ENCODE measurements around the gene SV2B.

GRCh38 chr15:91129436-91129835, 29.4 kb downstream of the SV2B start:
- TF ChIP-seq, protein P1, sequence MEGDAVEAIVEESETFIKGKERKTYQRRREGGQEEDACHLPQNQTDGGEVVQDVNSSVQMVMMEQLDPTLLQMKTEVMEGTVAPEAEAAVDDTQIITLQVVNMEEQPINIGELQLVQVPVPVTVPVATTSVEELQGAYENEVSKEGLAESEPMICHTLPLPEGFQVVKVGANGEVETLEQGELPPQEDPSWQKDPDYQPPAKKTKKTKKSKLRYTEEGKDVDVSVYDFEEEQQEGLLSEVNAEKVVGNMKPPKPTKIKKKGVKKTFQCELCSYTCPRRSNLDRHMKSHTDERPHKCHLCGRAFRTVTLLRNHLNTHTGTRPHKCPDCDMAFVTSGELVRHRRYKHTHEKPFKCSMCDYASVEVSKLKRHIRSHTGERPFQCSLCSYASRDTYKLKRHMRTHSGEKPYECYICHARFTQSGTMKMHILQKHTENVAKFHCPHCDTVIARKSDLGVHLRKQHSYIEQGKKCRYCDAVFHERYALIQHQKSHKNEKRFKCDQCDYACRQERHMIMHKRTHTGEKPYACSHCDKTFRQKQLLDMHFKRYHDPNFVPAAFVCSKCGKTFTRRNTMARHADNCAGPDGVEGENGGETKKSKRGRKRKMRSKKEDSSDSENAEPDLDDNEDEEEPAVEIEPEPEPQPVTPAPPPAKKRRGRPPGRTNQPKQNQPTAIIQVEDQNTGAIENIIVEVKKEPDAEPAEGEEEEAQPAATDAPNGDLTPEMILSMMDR (IDR thresholded peaks at IDR 0.05): no peak
- TF ChIP-seq JAZF1 (CRISPR knock-in tag; IDR thresholded peaks at IDR 0.05) (no peak), FOXP4 (CRISPR knock-in tag; IDR thresholded peaks at IDR 0.05) (no peak), NR3C1 (CRISPR knock-in tag; conservative IDR thresholded peaks at IDR 0.05; ENCODE audit: low read depth) (no peak), ZNF138 (CRISPR knock-in tag; conservative IDR thresholded peaks at IDR 0.05) (no peak)
- TF ChIP-seq, protein P2, sequence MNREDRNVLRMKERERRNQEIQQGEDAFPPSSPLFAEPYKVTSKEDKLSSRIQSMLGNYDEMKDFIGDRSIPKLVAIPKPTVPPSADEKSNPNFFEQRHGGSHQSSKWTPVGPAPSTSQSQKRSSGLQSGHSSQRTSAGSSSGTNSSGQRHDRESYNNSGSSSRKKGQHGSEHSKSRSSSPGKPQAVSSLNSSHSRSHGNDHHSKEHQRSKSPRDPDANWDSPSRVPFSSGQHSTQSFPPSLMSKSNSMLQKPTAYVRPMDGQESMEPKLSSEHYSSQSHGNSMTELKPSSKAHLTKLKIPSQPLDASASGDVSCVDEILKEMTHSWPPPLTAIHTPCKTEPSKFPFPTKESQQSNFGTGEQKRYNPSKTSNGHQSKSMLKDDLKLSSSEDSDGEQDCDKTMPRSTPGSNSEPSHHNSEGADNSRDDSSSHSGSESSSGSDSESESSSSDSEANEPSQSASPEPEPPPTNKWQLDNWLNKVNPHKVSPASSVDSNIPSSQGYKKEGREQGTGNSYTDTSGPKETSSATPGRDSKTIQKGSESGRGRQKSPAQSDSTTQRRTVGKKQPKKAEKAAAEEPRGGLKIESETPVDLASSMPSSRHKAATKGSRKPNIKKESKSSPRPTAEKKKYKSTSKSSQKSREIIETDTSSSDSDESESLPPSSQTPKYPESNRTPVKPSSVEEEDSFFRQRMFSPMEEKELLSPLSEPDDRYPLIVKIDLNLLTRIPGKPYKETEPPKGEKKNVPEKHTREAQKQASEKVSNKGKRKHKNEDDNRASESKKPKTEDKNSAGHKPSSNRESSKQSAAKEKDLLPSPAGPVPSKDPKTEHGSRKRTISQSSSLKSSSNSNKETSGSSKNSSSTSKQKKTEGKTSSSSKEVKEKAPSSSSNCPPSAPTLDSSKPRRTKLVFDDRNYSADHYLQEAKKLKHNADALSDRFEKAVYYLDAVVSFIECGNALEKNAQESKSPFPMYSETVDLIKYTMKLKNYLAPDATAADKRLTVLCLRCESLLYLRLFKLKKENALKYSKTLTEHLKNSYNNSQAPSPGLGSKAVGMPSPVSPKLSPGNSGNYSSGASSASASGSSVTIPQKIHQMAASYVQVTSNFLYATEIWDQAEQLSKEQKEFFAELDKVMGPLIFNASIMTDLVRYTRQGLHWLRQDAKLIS (CRISPR knock-in tag; IDR thresholded peaks at IDR 0.05; ENCODE audit: borderline replicate concordance): no peak

Data from WTC11 (cell line).